T47D (cell line): ENCODE measurements around the gene MTERF4.

Experiments
- DNase-seq, 2 experiments: peaks; one replicate each; pipeline versions ENCODE4 v3.0.0 to v3.0.0-alpha.2; 2011 to 2012; ENCODE audit warnings: low read depth in 1 of 2, low spot score in 1 of 2
- JUND ChIP-seq: IDR thresholded peaks from 2 replicates; pipeline ENCODE4 v1.6.1; 2012; ENCODE audit warnings: low read depth
- in situ Hi-C: cut with HindIII; loops from 2 replicates; pipeline ENCODE4 v1.10.0; 2016; ENCODE audit warnings: low sequenced_read_pairs, low pct_unique_long_range_greater_than_20kb

The MTERF4 gene

GRCh38 chr2:241139531-241140444 lies 37.7 kb upstream of the MTERF4 start:
- in situ Hi-C loops = no loop called here
- no peak for TF ChIP-seq JUND
- no peak for DNase-seq

GRCh38 chr2:241138471-241138870 lies 36.4 kb upstream of the MTERF4 start:
- no peak for TF ChIP-seq JUND
- DNase-seq = no peak
- in situ Hi-C loops = no loop called here

GRCh38 chr2:241137276-241138190 lies 35.4 kb upstream of the MTERF4 start:
- no peak for DNase-seq
- no peak for TF ChIP-seq JUND
- in situ Hi-C loops = no loop called here

- TF ChIP-seq JUND = no peak
- DNase-seq = no peak
- in situ Hi-C loops = no loop called here
Observed at GRCh38 chr2:241136661-241137260, 34.7 kb upstream of the MTERF4 start.

GRCh38 chr2:241136191-241136590 lies 34.1 kb upstream of the MTERF4 start:
- DNase-seq = no peak
- no peak for TF ChIP-seq JUND
- in situ Hi-C loops = no loop called here

- in situ Hi-C loops = no loop called here
- no peak for TF ChIP-seq JUND
- DNase-seq = no peak
Observed at GRCh38 chr2:241135737-241136136, 33.6 kb upstream of the MTERF4 start.

- DNase-seq = no peak
- TF ChIP-seq JUND = no peak
- in situ Hi-C loops = no loop called here
Observed at GRCh38 chr2:241134711-241135110, 32.6 kb upstream of the MTERF4 start.

GRCh38 chr2:241133436-241133820 lies 31.3 kb upstream of the MTERF4 start:
- no peak for DNase-seq
- in situ Hi-C loops = no loop called here
- TF ChIP-seq JUND = no peak

GRCh38 chr2:241132538-241133435 lies 30.7 kb upstream of the MTERF4 start:
- TF ChIP-seq JUND = no peak
- in situ Hi-C loops = no loop called here
- no peak for DNase-seq

GRCh38 chr2:241131531-241131930 lies 29.4 kb upstream of the MTERF4 start:
- TF ChIP-seq JUND = no peak
- in situ Hi-C loops = no loop called here
- DNase-seq = no peak

GRCh38 chr2:241130316-241130715 lies 28.2 kb upstream of the MTERF4 start:
- no peak for DNase-seq
- TF ChIP-seq JUND = no peak
- in situ Hi-C loops = no loop called here
